GM03348 (cell line): ENCODE results near the gene HLX.

Experiments
- DNase-seq: peaks from one replicate; pipeline ENCODE4 v3.0.0; 2012; ENCODE audit warnings: low spot score

Gene HLX

DNA sequence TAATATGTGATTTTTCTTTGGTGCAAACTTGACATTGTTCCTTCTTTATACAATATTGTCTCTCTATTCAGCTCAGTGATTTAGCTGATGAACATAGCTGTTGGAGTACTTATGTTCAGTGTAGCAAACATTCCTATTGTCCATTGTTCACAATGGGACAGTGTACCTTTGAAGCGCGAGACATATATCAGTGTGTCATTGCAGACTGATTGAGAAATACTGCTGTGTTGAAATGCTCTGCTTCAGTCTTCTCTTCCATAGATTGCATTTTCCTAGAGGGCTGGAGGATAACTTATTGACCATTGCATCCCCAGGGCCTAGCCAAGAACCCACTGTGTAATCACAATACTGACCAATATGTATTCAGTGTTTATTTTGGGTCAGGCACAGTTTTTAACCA, 46.5 kb downstream of the HLX start:
- no peak for DNase-seq

GRCh38 chr1:220926146-220926545, 46.9 kb downstream of the HLX start:
- DNase-seq = peak; percentile 53

DNA sequence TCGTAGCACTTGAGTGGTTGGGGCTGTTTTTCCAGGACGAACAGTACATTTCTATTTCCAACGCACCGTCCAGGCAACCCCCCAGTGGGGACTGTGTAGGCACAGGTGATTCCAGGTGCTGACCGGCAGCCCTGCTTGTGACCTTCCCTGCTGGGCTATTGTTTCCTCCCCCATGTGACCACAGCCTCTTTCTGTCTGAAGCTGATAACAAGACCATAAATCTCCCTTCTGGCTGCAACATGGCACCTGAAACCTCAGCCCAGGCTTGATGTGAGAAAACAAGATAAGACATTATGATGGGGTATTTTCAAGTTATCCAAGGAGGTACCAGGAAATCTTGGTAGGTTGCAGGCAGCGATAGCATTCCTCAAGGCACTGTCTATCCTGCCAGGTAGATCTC, 48.2 kb downstream of the HLX start:
- no peak for DNase-seq

GRCh38 chr1:220928320-220928719, 49.1 kb downstream of the HLX start:
- no peak for DNase-seq

DNA sequence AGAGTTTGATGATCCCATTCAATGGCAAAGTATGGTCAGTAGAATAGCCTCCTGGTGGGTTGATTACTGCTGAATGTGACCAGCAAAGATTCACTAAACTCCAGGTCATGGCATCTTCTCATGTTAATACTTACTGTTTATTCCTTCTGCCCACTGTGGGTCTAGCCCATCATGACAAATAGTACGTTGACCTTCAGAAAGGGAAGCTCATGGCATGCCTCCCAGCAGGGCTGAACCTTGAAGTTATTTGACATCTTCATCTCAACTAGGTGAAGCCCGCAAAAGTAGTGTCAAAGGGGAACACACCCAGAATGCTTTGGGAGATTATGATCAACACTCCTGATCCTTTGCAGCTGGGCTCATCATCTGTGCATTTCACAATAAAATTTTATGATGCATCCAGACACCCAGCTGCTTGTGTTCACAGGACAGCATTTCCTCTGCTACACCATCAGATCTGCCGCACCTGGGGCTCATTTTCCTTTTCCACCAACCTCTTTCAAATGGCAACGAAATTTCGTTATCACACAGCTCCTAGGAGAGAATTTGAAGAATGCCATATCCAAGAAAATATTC, 49.6 kb downstream of the HLX start:
- no peak for DNase-seq

DNA sequence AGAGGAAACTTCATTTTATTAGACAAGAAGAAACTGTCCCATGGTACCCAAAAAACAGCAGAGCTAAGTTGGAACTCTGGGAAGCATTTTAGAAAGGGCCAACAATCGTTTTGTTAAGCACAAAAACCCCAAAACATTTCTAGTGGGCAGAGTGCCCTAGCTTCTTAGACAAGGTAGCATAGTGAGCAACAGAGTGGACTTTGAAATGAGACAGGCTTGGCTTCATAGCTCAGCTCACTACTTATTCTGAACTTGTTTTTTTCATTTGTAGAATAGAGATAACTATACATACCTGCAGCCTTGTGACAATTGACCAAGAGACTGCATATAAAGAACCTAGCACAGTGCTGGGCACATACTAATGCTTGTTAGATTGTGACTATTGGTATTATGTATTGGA, 50.1 kb downstream of the HLX start:
- DNase-seq = no peak
